ENCODE data around the gene F11R. TPM values are rescaled to one million over a fixed set of nuclear protein-coding genes. Genes with fewer than 3 reads are reported as not detected.
"Not testable (repeated sequence)": the region's sequence is repeated elsewhere in the genome, so short reads cannot be mapped to it uniquely, and the experiment has no call there.

F11R gene
- total RNA-seq, 1 donor from 2014 or later = 10.1 TPM

- peak; percentile 96 for DNase-seq
- intact Hi-C loops (cut with DNase I) = loop anchor here (5.0 kb wide), 1 partner anchor 51 kb away; the partner anchor contains the start of gene KLHDC9
- peak; percentile 98 for ATAC-seq (ENCODE audit: poor library complexity)
These were observed 25.0 kb upstream of the F11R start, which contains the start of gene USF1 for GRCh38 chr1:161045736-161046604. USF1 (minus strand) TSS chr1:161045977; CDS start chr1:161043275, 2,702 bp downstream.

DNA sequence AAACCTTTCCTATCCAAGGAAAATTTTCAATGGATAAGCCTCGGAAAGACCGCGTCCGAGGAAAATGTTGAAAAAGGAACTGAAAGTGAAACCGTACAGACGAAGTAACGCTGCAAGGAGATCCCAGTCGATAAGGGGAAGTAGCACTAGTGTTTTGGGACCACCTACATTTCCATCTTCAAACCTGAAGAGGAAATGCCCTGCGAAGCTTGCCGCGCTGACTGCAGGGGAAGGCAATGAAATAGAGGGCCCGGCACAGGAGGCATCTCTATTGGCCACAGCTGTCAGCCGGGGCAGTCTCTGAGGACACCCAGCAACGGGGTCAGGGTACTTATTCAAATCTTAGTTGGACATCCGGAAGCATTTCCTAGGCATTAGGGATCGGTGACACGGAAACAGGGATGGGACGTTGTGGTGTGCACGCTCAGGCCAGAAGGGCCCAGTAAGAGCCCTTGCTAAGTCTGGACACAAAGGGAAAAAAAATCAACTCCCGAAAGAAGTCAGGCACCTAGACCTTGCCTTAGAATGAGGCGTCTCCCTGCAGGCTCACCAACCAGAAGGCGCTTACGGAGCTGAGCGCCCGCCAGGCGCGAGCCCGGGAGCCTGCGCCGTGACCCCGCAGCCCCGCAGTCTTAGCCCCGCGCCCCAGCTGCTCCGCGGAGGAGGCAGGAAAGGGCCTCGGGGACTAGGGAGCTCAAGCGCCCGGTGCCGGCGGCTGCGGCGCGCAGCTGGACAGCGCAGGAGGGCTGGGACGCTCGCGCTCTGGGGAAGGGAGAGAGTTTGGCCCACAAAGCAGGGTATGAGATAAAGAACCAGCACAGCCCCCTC lies 24.2 kb upstream of the F11R start:
- DNase-seq = peak; percentile 81
- intact Hi-C loops (cut with DNase I) = loop anchor here (5.0 kb wide), 1 partner anchor 52 kb away; the partner anchor contains the start of gene KLHDC9
- ATAC-seq (ENCODE audit: poor library complexity) = peak; percentile 68

GRCh38 chr1:161044535-161044907 lies 23.6 kb upstream of the F11R start:
- ATAC-seq (ENCODE audit: poor library complexity) (no peak), DNase-seq (no peak)
- intact Hi-C loops (cut with DNase I) = no loop called here

DNA sequence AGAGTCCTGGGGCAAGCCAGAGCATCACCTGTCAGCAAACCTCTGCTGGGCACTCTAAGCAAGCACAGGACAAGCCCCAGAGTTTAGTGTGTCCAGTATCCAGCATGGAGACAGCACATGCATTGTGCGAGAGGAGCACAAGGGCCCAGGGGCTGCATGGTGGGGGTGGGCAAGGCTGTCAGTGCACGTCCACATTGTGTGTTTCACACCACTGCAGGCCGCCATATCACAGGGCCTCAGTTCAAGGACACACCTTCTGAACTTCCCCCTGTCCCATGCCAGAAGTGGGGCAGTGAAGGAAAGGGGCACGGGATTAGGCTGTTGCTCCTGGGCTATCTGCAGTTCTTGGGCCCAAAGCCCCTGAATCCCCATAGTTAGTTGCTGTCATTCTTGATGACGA lies 18.6 kb upstream of the F11R start:
- ATAC-seq (ENCODE audit: poor library complexity) = no peak
- intact Hi-C loops (cut with DNase I) = no loop called here
- no peak for DNase-seq

DNA sequence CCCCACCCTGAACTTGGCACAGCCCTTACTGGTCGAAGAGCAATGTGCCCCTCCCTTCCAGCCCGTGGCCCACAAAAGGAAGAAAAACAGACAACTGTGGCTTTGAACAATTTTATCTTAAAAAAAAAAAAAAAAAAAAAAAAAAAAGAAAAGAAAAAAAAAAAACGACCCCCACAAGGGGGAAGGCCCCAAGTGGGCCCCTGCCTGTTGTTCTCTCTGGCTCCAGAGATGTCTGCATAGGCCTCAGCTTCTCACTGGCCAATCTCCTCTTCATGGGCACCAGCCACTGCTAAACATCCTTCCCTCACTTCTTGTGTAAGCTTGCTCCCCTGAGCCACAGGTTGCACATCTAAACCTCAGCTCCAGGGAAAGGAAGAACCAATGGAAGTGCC lies 18.2 kb upstream of the F11R start:
- no peak for ATAC-seq (ENCODE audit: poor library complexity)
- intact Hi-C loops (cut with DNase I) = no loop called here

DNA sequence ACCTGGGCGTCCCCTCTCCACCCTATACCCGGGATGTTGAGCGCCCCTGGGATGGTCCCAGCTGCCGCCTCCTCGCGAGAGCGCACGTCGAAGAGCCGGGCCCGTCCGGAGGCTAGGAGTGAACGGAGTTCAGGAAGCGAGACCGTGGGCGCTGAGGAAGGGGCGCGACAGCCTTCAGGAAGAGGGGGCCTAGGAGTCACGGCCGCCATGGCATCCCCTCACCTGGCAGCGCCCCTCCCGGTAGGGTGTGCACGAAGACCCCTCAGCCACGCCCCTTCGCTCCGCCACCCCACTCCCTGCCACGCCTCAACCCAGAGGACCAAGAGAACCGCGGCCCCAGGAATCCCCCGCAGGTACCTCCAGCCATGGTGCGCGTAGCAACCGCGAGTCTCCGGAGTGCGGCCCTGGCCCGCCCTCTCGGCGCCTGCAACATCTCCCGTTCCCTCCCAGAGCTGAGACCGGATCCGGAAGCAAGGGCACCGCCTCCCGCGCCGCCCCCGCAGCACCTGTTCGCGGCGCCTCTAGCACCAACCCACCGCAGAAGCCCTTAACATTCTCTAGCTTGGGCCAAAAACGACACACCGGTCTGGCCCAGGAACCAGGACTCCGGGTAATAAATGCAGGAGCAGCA lies 17.7 kb upstream of the F11R start, which contains the start of gene TSTD1:
TSTD1 (minus strand) TSS at position 442 of the 631 bp plus-strand sequence; CDS start at position 367, 75 bp downstream.
- peak; percentile 79 for ATAC-seq (ENCODE audit: poor library complexity)
- peak; percentile 68 for DNase-seq
- intact Hi-C loops (cut with DNase I) = no loop called here

More for the DNA sequence above, 18.2 kb upstream of the F11R start:
- DNase-seq = no peak

DNA sequence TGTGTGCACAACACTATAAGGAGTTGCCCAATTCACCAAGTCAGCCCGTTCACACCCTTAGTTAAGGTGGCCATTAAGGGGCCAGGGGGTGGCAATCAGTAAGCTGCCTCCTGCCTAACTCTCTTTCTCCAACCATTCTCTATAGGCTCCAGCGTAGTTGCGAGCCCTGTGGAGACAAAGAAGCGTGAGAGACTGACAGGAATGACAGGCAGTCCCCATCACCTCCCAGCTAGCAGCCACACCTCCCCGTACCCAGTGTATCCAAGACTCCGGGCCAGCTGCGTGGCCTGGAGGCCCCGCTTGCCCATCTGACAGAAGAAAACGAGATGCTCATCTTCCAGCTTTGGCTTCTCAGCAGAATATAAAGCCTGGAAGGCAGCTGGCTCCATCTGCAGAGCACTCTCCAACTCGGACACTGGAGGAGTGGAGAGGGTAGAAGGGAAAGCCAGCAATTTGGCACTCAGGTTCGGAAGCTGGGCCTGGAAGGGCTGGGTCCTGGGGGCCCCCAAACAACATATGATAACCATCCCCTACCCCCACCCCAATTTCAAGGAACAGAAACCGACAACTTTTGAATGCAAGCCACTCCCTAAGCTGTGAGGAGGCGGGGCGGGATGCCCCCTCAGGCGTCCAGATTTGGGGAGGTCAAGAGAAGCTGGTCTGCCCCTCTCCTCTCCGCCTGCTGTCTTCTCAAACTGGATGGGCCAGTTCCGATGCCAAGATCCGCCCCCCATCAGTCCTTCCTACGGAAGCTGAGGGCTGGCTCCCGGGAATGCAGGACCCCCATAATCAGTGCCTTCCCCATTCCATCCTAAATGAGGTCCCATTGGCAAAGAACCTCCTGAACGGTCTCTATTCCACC lies 16.9 kb upstream of the F11R start:
- DNase-seq (no peak), ATAC-seq (ENCODE audit: poor library complexity) (no peak)
- intact Hi-C loops (cut with DNase I) = no loop called here

- no peak for DNase-seq
- intact Hi-C loops (cut with DNase I) = no loop called here
These were observed 12.8 kb upstream of the F11R start for GRCh38 chr1:161033751-161034150.

GRCh38 chr1:161032409-161032808 lies 11.5 kb upstream of the F11R start:
- intact Hi-C loops (cut with DNase I) = no loop called here
- DNase-seq (no peak), ATAC-seq (ENCODE audit: poor library complexity) (no peak)

More at GRCh38 chr1:161033751-161034150, 12.8 kb upstream of the F11R start:
- no peak for ATAC-seq (ENCODE audit: poor library complexity)

DNA sequence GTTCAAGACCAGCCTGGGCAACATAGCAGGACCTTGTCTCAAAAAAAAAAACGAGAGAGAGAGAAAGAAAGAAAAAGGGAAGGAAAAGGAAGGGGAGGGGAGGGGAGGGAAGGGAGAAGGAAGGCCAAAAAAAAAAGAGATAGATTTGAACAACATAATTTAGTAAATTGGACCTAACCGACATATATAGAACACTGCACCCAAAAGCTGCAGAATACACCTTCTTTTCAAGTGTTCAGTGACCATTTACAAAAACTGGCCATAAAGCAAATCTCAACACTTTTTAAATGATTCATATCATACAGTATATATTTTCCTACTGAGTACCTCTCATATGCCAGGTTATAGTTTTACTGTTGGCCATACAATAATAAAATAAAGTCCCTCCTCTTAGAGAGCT lies 10.9 kb upstream of the F11R start:
- DNase-seq = no peak
- ATAC-seq (ENCODE audit: poor library complexity) = no peak
- intact Hi-C loops (cut with DNase I) = no loop called here

DNA sequence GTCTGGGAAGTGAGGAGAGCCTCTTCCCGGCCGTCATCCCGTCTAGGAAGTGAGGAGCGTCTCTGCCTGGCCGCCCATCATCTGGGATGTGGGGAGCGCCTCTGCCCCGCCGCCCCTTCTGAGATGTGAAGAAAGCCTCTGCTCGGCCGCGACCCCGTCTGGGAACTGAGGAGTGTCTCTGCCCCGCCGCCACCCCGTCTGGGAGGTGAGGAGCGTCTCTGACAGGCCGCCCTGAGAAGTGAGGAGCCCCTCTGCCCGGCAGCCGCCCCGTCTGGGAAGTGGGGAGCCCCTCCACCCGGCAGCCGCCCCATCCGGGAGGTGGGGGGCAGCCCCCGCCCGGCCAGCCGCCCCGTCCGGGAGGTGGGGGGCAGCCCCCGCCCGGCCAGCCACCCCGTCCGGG lies 8.5 kb upstream of the F11R start:
- intact Hi-C loops (cut with DNase I); DNase-seq; ATAC-seq (ENCODE audit: poor library complexity): not testable (repeated sequence)

DNA sequence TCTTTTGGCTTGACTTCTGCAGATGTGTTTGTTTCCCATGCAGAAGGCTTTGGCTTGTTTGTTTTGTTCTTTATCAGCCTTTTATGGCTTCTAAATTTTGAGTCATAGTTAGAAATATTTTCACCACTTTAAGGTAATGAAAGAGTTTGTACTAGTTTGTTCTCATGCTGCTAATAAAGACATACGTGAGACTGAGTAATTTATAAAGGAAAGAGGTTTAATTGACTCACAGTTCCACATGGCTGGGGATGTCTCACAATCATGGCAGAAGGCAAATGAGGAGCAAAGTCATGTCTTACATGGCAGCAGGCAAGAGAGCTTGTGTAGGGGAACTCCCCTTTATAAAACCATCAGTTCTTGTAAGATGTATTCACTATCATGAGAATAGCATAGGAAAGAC lies 6.0 kb upstream of the F11R start:
- DNase-seq; ATAC-seq (ENCODE audit: poor library complexity); intact Hi-C loops (cut with DNase I): not testable (repeated sequence)

- intact Hi-C loops (cut with DNase I); ATAC-seq (ENCODE audit: poor library complexity); DNase-seq: not testable (repeated sequence)
These were observed 1.5 kb upstream of the F11R start for GRCh38 chr1:161022432-161022831.

GRCh38 chr1:161021970-161022353 lies 1.0 kb upstream of the F11R start:
- DNase-seq = no peak
- intact Hi-C loops (cut with DNase I) = no loop called here
- no peak for ATAC-seq (ENCODE audit: poor library complexity)

DNA sequence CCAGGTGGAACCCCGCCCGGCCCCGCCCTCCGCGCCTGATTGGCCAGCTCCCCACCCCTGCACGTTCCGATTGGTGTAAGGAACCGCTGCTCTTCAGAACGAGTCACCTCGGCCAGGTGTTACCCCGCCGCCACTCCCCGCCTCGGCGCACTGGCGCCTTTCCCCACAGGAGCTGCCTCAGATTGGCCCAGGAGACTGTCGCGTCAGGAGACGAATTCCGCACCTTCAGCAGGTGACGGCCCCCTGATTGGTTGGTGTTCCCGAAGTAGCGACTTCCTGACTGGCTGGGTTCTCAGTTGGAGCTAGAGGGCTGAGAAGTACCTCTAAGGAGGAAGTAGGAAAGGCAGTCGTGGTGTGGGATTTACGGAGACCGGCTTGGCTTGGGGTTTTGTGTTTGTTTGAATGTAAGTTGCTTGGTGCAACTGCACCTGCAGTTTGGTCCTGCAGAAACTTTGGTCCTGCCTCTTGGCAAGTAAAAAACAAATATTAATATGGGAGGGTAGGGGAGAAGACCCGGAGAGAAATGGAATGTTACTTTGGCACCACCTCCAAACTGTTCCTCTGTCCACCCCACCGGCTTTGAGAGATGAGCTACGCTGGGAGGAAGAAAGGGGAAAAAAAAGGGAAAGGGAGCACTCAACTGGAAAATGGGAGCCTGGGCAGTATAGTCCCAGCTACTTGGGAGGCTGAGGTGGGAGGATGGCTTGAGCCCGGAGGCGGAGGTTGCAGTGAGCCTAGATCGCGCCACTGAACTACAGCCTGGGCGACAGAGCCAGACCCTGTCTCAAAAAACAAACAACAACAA lies 415 bp upstream of the F11R start:
- intact Hi-C loops (cut with DNase I) = no loop called here
- DNase-seq (peak; percentile 84), ATAC-seq (ENCODE audit: poor library complexity) (peak; percentile 95)

- intact Hi-C loops (cut with DNase I) = no loop called here
- peak; percentile 8 for ATAC-seq (ENCODE audit: poor library complexity)
- DNase-seq = no peak
These were observed 1.0 kb downstream of the F11R start for GRCh38 chr1:161019751-161020495.
